ENCODE results near the gene NPAS2. TPM values are rescaled to one million over a fixed set of nuclear protein-coding genes. Genes with fewer than 3 reads are reported as not detected.
A peak's percentile ranks its signal among the peaks of the same experiment; 100 is the strongest.

NPAS2 gene
- total RNA-seq, 2 experiments from 2014 or later, result 5.8 to 5.9 TPM

- Mint-ChIP-seq H3K27me3 (ENCODE audit: low read depth) (peaks cover 15% of the 10 kb centered on the region), H3K36me3 (ENCODE audit: low read depth) (no peaks in the 10 kb centered on the region), H3K4me3 (no peak overlapping the region), H3K9me3 (no peaks in the 10 kb centered on the region), H3K27ac (no peak overlapping the region), H3K4me1 (ENCODE audit: low read depth) (peaks cover 39% of the 10 kb centered on the region)
- DNase-seq, result no peak
- intact Hi-C loops (cut with micrococcal nuclease), result loop anchor here (5.0 to 10.0 kb wide), 3 partner anchors 127 to 487 kb away; partner anchors contain the start of genes PDCL3 and RNF149
- CTCF ChIA-PET, result no interaction called here
These were observed 2.5 kb upstream of the NPAS2 start for GRCh38 chr2:100817388-100817985.

GRCh38 chr2:100818003-100818605, 1.8 kb upstream of the NPAS2 start:
- intact Hi-C loops (cut with micrococcal nuclease), result loop anchor here (5.0 to 10.0 kb wide), 3 partner anchors 127 to 487 kb away; partner anchors contain the start of genes PDCL3 and RNF149
- peak overlapping the region; percentile 70 for H3K4me3 Mint-ChIP-seq
- peaks cover 15% of the 10 kb centered on the region for H3K27me3 Mint-ChIP-seq (ENCODE audit: low read depth)
- H3K27ac Mint-ChIP-seq, result no peak overlapping the region
- H3K4me1 Mint-ChIP-seq (ENCODE audit: low read depth), result peaks cover 33% of the 10 kb centered on the region
- DNase-seq, result no peak
- no peaks in the 10 kb centered on the region for H3K36me3 Mint-ChIP-seq (ENCODE audit: low read depth)
- H3K9me3 Mint-ChIP-seq, result no peaks in the 10 kb centered on the region
- CTCF ChIA-PET, result no interaction called here

- peak overlapping the region; percentile 70 for H3K4me3 Mint-ChIP-seq
- H3K27me3 Mint-ChIP-seq (ENCODE audit: low read depth), result peaks cover 15% of the 10 kb centered on the region
- intact Hi-C loops (cut with micrococcal nuclease), result loop anchor here (5.0 to 10.0 kb wide), 3 partner anchors 126 to 486 kb away; partner anchors contain the start of genes PDCL3 and RNF149
- peak; percentile 39 for DNase-seq
- H3K27ac Mint-ChIP-seq, result no peak overlapping the region
- H3K9me3 Mint-ChIP-seq, result no peaks in the 10 kb centered on the region
- CTCF ChIA-PET, result interaction anchor here (0.6 to 0.9 kb wide), 2 partner anchors 104 to 170 kb away, joined by 3 read pairs; no protein-coding TSS in a partner anchor
- H3K4me1 Mint-ChIP-seq (ENCODE audit: low read depth), result peaks cover 26% of the 10 kb centered on the region
- H3K36me3 Mint-ChIP-seq (ENCODE audit: low read depth), result no peaks in the 10 kb centered on the region
These were observed 1.2 kb upstream of the NPAS2 start for GRCh38 chr2:100818606-100819369.

GRCh38 chr2:100820273-100820522, 259 bp downstream of the NPAS2 start:
- Mint-ChIP-seq H3K9me3 (no peaks in the 10 kb centered on the region), H3K4me3 (no peak overlapping the region), H3K4me1 (ENCODE audit: low read depth) (peaks cover 15% of the 10 kb centered on the region), H3K27me3 (ENCODE audit: low read depth) (peaks cover 15% of the 10 kb centered on the region), H3K27ac (no peak overlapping the region), H3K36me3 (ENCODE audit: low read depth) (no peaks in the 10 kb centered on the region)
- no peak for DNase-seq
- CTCF ChIA-PET, result interaction anchor here (1.9 kb wide), 1 partner anchor 213 kb away, joined by 6 read pairs; no protein-coding TSS in a partner anchor
- intact Hi-C loops (cut with micrococcal nuclease), result loop anchor here (5.0 kb wide), 1 partner anchor 213 kb away; no protein-coding TSS in a partner anchor

GRCh38 chr2:100820523-100821254, 750 bp downstream of the NPAS2 start:
- Mint-ChIP-seq H3K36me3 (ENCODE audit: low read depth) (no peaks in the 10 kb centered on the region), H3K27ac (no peak overlapping the region), H3K4me1 (ENCODE audit: low read depth) (peaks cover 15% of the 10 kb centered on the region), H3K4me3 (peak overlapping the region; percentile 66), H3K27me3 (ENCODE audit: low read depth) (peaks cover 15% of the 10 kb centered on the region), H3K9me3 (no peaks in the 10 kb centered on the region)
- DNase-seq, result no peak
- intact Hi-C loops (cut with micrococcal nuclease), result loop anchor here (1.0 to 5.0 kb wide), 2 partner anchors 182 to 213 kb away; partner anchors contain the start of gene RPL31
- CTCF ChIA-PET, result interaction anchor here (1.9 kb wide), 1 partner anchor 213 kb away, joined by 6 read pairs; no protein-coding TSS in a partner anchor

GRCh38 chr2:100821255-100821910, 1.4 kb downstream of the NPAS2 start:
- DNase-seq, result no peak
- intact Hi-C loops (cut with micrococcal nuclease), result loop anchor here (1.0 to 5.0 kb wide), 2 partner anchors 181 to 214 kb away; partner anchors contain the start of gene RPL31
- H3K36me3 Mint-ChIP-seq (ENCODE audit: low read depth), result no peaks in the 10 kb centered on the region
- H3K4me1 Mint-ChIP-seq (ENCODE audit: low read depth), result peaks cover 15% of the 10 kb centered on the region
- H3K4me3 Mint-ChIP-seq, result peak overlapping the region; percentile 66
- H3K27me3 Mint-ChIP-seq (ENCODE audit: low read depth), result peaks cover 15% of the 10 kb centered on the region
- no peaks in the 10 kb centered on the region for H3K9me3 Mint-ChIP-seq
- CTCF ChIA-PET, result interaction anchor here (0.6 to 1.9 kb wide), 3 partner anchors 40 to 214 kb away, joined by 3 to 6 read pairs (median 3); no protein-coding TSS in a partner anchor
- H3K27ac Mint-ChIP-seq, result no peak overlapping the region

GRCh38 chr2:100821911-100822265, 1.9 kb downstream of the NPAS2 start:
- H3K36me3 Mint-ChIP-seq (ENCODE audit: low read depth), result no peaks in the 10 kb centered on the region
- no peaks in the 10 kb centered on the region for H3K9me3 Mint-ChIP-seq
- intact Hi-C loops (cut with micrococcal nuclease), result loop anchor here (1.0 to 5.0 kb wide), 2 partner anchors 180 to 215 kb away; partner anchors contain the start of gene RPL31
- peak overlapping the region; percentile 47 for H3K4me3 Mint-ChIP-seq
- H3K27me3 Mint-ChIP-seq (ENCODE audit: low read depth), result peaks cover 15% of the 10 kb centered on the region
- H3K4me1 Mint-ChIP-seq (ENCODE audit: low read depth), result peaks cover 15% of the 10 kb centered on the region
- no peak overlapping the region for H3K27ac Mint-ChIP-seq
- no peak for DNase-seq
- CTCF ChIA-PET, result interaction anchor here (0.6 to 1.9 kb wide), 3 partner anchors 40 to 215 kb away, joined by 3 to 6 read pairs (median 3); no protein-coding TSS in a partner anchor

- CTCF ChIA-PET, result no interaction called here
- Mint-ChIP-seq H3K4me3 (no peak overlapping the region), H3K36me3 (ENCODE audit: low read depth) (no peaks in the 10 kb centered on the region), H3K9me3 (peaks cover 4% of the 10 kb centered on the region), H3K4me1 (ENCODE audit: low read depth) (peaks cover 15% of the 10 kb centered on the region), H3K27ac (no peak overlapping the region), H3K27me3 (ENCODE audit: low read depth) (peaks cover 12% of the 10 kb centered on the region)
- intact Hi-C loops (cut with micrococcal nuclease), result loop anchor here (5.0 kb wide), 1 partner anchor 215 kb away; no protein-coding TSS in a partner anchor
- DNase-seq, result no peak
These were observed 2.8 kb downstream of the NPAS2 start for GRCh38 chr2:100822587-100823248.

- H3K27ac Mint-ChIP-seq, result no peak overlapping the region
- H3K27me3 Mint-ChIP-seq (ENCODE audit: low read depth), result peaks cover 9% of the 10 kb centered on the region
- peaks cover 10% of the 10 kb centered on the region for H3K4me1 Mint-ChIP-seq (ENCODE audit: low read depth)
- peaks cover 11% of the 10 kb centered on the region for H3K9me3 Mint-ChIP-seq
- intact Hi-C loops (cut with micrococcal nuclease), result loop anchor here (5.0 kb wide), 1 partner anchor 217 kb away; no protein-coding TSS in a partner anchor
- no peak for DNase-seq
- CTCF ChIA-PET, result no interaction called here
- no peak overlapping the region for H3K4me3 Mint-ChIP-seq
- no peaks in the 10 kb centered on the region for H3K36me3 Mint-ChIP-seq (ENCODE audit: low read depth)
These were observed 3.9 kb downstream of the NPAS2 start for GRCh38 chr2:100823665-100824438.

GRCh38 chr2:100824842-100825241, 4.9 kb downstream of the NPAS2 start:
- no peaks in the 10 kb centered on the region for H3K36me3 Mint-ChIP-seq (ENCODE audit: low read depth)
- peaks cover 9% of the 10 kb centered on the region for H3K4me1 Mint-ChIP-seq (ENCODE audit: low read depth)
- CTCF ChIA-PET, result no interaction called here
- H3K4me3 Mint-ChIP-seq, result no peak overlapping the region
- intact Hi-C loops (cut with micrococcal nuclease), result loop anchor here (5.0 kb wide), 1 partner anchor 218 kb away; no protein-coding TSS in a partner anchor
- no peak overlapping the region for H3K27ac Mint-ChIP-seq
- no peak for DNase-seq
- peaks cover 11% of the 10 kb centered on the region for H3K9me3 Mint-ChIP-seq
- H3K27me3 Mint-ChIP-seq (ENCODE audit: low read depth), result peaks cover 9% of the 10 kb centered on the region

Data from activated naive CD4-positive, alpha-beta T cell treated with anti-CD3 and anti-CD28 coated beads for 36 hours (primary cell).